ENCODE results near the gene PTMA. TPM values are rescaled to one million over a fixed set of nuclear protein-coding genes. Genes with fewer than 3 reads are reported as not detected.

The PTMA gene
- total RNA-seq, 1 donor from 2014 or later, result 745 TPM

DNA sequence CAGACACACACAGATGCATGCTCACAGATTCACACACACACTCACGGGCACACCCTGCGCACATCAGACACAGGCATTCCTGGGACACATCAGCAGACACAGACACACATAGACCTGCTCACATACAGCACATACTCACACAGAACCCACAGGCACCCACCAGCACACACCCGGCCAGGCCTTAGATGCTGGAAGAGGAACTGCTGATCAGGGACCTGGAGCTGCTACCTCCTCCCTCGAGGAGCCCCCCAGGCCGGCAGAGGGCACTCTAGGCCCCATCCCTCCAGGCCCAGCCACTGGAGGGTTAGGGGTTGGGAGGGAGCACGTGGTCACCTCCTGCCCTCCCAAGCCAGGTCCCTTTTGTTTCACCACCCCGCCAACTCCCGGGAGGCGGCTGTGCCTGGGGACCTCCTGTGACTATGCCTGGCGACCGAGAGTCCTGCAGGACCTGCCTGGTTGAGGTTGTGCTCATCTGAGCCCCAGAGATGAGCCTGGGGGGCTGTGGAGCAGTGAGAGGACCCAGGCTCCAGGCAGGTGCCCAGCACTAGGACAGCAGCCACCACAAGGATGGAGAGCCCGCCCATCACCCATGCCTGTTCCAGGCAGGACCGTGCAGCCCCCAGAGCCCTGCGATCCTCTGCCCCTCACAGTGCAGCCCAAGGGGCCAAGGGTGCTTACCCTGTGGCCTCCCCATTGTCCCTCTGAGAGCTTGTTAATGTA is 21.0 kb upstream of the PTMA start:
- Histone ChIP-seq H3K4me3 (no peak overlapping the region), H3K9me3 (no peaks in the 10 kb centered on the region), H3K27ac (no peak overlapping the region), H3K4me1 (no peaks in the 10 kb centered on the region), H3K36me3 (no peaks in the 10 kb centered on the region), H3K27me3 (no peaks in the 10 kb centered on the region)
- intact Hi-C loops (cut with DNase I), result no loop called here
- TF ChIP-seq, protein P1, sequence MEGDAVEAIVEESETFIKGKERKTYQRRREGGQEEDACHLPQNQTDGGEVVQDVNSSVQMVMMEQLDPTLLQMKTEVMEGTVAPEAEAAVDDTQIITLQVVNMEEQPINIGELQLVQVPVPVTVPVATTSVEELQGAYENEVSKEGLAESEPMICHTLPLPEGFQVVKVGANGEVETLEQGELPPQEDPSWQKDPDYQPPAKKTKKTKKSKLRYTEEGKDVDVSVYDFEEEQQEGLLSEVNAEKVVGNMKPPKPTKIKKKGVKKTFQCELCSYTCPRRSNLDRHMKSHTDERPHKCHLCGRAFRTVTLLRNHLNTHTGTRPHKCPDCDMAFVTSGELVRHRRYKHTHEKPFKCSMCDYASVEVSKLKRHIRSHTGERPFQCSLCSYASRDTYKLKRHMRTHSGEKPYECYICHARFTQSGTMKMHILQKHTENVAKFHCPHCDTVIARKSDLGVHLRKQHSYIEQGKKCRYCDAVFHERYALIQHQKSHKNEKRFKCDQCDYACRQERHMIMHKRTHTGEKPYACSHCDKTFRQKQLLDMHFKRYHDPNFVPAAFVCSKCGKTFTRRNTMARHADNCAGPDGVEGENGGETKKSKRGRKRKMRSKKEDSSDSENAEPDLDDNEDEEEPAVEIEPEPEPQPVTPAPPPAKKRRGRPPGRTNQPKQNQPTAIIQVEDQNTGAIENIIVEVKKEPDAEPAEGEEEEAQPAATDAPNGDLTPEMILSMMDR (IDR thresholded peaks at IDR 0.05), result peak; percentile 34 to 60 (median 47)
- peak in 1 of 2 donors; percentile 79 for DNase-seq (ENCODE audit: low spot score in 2 of 2)

DNA sequence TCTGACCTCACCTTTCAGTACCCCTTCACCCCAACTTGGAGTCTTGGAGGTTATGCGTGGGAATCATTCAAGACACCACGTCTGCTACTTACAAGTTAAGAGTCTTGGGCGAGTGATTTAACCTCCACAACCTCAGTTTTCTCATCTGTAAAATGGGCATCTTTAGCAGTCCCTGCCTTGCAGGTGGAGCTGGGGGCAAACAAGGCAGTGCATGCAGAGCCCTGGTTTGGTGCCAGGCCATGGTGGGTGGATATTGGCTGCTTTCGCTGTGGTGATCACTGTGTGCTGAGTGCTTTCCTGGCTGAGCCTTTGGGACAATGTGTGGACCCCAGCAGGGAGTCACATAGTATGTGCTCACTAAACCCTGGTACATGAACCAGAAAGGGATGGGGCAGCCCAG is 20.4 kb upstream of the PTMA start:
- H3K4me1 ChIP-seq, result no peaks in the 10 kb centered on the region
- intact Hi-C loops (cut with DNase I), result no loop called here
- H3K27ac ChIP-seq, result no peak overlapping the region
- TF ChIP-seq, protein P1 (IDR thresholded peaks at IDR 0.05), result no peak
- H3K36me3 ChIP-seq, result no peaks in the 10 kb centered on the region
- H3K4me3 ChIP-seq, result no peak overlapping the region
- no peaks in the 10 kb centered on the region for H3K9me3 ChIP-seq
- no peaks in the 10 kb centered on the region for H3K27me3 ChIP-seq
- no peak for DNase-seq (ENCODE audit: low spot score in 2 of 2)

DNA sequence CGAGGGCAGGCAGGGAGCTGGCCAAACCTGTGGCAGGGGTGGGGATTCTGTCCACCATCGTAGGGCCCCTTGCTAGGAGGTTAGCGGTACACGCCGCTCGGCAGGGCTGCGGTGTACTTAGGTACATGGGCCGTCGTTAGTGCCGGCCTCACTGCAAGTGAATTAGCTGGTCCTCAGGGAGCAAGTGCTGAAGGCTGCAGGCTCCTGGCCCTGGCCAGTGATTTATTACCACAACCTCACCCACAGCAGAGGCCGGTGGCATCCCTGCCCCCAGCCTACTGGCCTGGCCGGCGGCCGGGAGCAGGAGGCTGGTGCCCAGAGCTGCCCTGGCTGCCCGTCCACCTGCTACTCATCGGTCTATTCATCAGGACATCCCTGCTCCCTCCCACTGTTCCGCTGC is 19.6 kb upstream of the PTMA start:
- intact Hi-C loops (cut with DNase I), result no loop called here
- Histone ChIP-seq H3K9me3 (no peaks in the 10 kb centered on the region), H3K27me3 (no peaks in the 10 kb centered on the region), H3K4me1 (no peaks in the 10 kb centered on the region), H3K27ac (no peak overlapping the region), H3K4me3 (no peak overlapping the region), H3K36me3 (no peaks in the 10 kb centered on the region)
- TF ChIP-seq, protein P1 (IDR thresholded peaks at IDR 0.05), result no peak
- DNase-seq (ENCODE audit: low spot score in 2 of 2), result no peak

DNA sequence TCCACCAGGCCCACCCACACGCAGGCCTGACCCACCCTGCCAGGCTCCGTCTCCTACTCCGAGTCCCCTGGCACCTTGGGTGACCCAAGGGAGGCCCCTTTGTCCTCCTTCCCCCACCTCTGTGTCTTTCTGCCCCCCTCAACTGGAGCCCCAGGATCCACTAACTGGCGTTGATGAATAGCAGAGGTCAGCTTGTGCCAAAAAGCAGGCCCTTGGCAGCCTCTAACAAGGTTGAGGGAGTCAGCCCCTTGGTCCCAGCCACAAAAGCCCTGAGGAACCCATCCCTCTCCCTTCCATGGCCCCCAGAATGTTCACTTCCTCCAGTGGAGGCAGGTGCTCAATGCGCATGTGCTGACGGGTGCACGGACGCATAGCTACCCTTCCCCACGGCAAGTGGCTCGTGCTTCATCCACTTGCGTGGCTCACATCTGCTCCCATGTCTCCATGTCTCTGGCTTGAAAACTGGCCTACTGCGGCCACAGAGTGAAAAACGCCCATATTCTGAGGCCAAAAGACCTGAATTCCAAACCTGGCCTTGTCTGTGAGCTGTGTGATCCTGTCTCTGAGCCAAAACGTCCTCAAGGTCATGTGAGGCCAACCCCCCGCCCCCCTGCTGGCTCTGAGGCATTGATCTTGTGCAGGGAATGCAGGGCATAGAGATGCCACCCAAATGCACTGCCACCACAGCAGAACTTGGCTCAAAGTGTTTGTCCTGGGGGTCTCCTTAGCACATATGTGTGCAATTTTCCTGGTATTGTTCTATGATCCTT is 19.0 kb upstream of the PTMA start:
- TF ChIP-seq, protein P1 (IDR thresholded peaks at IDR 0.05), result no peak
- no peak overlapping the region for H3K4me3 ChIP-seq
- no peaks in the 10 kb centered on the region for H3K27me3 ChIP-seq
- DNase-seq (ENCODE audit: low spot score in 2 of 2), result no peak
- H3K27ac ChIP-seq, result no peak overlapping the region
- no peaks in the 10 kb centered on the region for H3K9me3 ChIP-seq
- H3K36me3 ChIP-seq, result no peaks in the 10 kb centered on the region
- intact Hi-C loops (cut with DNase I), result no loop called here
- no peaks in the 10 kb centered on the region for H3K4me1 ChIP-seq

DNA sequence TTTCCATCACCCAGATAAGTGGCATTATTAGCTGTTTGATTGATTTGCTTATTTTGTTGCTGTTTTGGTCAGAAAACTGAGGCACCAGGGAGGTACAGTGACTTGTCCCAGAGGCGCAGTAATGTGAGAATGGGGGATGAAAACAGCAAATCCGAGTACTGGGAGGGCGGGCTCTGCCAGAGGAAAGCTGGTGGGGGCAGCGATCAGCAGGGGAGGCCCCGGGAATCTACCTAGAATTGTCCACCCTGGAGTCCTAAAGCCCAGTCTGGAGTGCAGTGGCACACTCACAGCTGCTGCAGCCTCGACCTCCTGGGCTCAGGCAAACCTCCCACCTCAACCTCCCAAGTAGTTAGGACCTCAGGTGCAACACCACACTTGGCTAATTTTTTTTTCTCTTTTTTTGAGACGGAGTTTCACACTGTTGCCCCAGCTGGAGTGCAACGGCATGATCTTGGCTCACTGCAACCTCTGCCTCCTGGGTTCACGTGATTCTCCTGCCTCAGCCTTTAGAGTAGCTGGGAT is 17.0 kb upstream of the PTMA start:
- TF ChIP-seq, protein P1 (IDR thresholded peaks at IDR 0.05), result no peak
- Histone ChIP-seq H3K9me3 (no peaks in the 10 kb centered on the region), H3K4me3 (no peak overlapping the region), H3K36me3 (no peaks in the 10 kb centered on the region), H3K27ac (no peak overlapping the region), H3K4me1 (no peaks in the 10 kb centered on the region), H3K27me3 (no peaks in the 10 kb centered on the region)
- intact Hi-C loops (cut with DNase I), result no loop called here
- no peak for DNase-seq (ENCODE audit: low spot score in 2 of 2)

Data from ascending aorta (tissue), 2 donors.